ENCODE measurements around the gene SCEL.

DNA sequence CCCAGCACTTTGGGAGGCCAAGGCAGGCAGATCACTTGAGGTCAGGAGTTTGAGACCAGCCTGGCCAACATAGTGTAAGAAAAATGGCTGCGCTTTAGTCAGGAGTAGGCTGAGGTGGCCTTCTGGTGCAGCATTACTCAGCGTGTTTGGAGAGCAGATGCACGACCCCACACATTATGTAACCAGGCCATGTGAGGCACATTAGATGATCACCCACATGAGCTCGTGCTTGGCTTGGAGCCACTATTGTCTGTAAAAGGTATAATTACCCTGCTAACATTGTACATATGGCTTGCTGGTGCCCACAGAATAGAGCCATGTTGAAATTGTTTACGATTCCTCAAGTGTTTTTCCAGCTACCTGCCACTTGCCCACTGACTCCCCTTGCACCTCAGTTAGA, 24.0 kb upstream of the SCEL start:
- TF ChIP-seq, protein P1, sequence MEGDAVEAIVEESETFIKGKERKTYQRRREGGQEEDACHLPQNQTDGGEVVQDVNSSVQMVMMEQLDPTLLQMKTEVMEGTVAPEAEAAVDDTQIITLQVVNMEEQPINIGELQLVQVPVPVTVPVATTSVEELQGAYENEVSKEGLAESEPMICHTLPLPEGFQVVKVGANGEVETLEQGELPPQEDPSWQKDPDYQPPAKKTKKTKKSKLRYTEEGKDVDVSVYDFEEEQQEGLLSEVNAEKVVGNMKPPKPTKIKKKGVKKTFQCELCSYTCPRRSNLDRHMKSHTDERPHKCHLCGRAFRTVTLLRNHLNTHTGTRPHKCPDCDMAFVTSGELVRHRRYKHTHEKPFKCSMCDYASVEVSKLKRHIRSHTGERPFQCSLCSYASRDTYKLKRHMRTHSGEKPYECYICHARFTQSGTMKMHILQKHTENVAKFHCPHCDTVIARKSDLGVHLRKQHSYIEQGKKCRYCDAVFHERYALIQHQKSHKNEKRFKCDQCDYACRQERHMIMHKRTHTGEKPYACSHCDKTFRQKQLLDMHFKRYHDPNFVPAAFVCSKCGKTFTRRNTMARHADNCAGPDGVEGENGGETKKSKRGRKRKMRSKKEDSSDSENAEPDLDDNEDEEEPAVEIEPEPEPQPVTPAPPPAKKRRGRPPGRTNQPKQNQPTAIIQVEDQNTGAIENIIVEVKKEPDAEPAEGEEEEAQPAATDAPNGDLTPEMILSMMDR (IDR thresholded peaks at IDR 0.05), result no peak
- no peak for TF ChIP-seq POLR2A (IDR thresholded peaks at IDR 0.05)

Data from Peyer's patch (tissue), 4 donors.